ENCODE measurements around the gene PPP1CC. TPM values are rescaled to one million over a fixed set of nuclear protein-coding genes. Genes with fewer than 3 reads are reported as not detected.
A peak's percentile ranks its signal among the peaks of the same experiment; 100 is the strongest.

PPP1CC gene
- total RNA-seq, 2 experiments from 2014 or later, result 146 to 264 TPM

- Histone ChIP-seq H3K36me3 (ENCODE audit: insufficient read depth, low read length) (no peaks in the 10 kb centered on the region), H3K9me3 (ENCODE audit: low read length) (peaks cover 8% of the 10 kb centered on the region), H3K4me3 (ENCODE audit: low read depth, low read length, poor library complexity, severe bottlenecking) (peak overlapping the region; percentile 39), H2AFZ (ENCODE audit: low read length) (peak overlapping the region; percentile 67; the same call in 1 of the 2 replicates), H4K20me1 (ENCODE audit: insufficient read depth, low read length) (no peaks in the 10 kb centered on the region), H3K4me2 (ENCODE audit: low read length) (peak overlapping the region; percentile 68), H3K79me2 (ENCODE audit: insufficient read depth, low read depth, low read length) (no peaks in the 10 kb centered on the region), H3K27ac (ENCODE audit: low read depth, low read length, poor library complexity, severe bottlenecking) (peak overlapping the region; percentile 90), H3K4me1 (ENCODE audit: insufficient read depth, low read length, poor library complexity, severe bottlenecking) (peaks cover 71% of the 10 kb centered on the region), H3K9me2 (ENCODE audit: insufficient read depth, low read length) (no peaks in the 10 kb centered on the region)
- intact Hi-C loops (cut with micrococcal nuclease; ENCODE audit: unreplicated experiment), result no loop called here
- ChIA-PET CTCF (ENCODE audit: unreplicated experiment) (interaction anchor here (0.6 kb wide), 1 partner anchor 1892 kb away, joined by 3 read pairs; no protein-coding TSS in a partner anchor), POLR2A (interaction anchor here (0.7 to 1.4 kb wide), 6 partner anchors 8 to 676 kb away, joined by 3 to 7 read pairs (median 4); no protein-coding TSS in a partner anchor)
- no peak for TF ChIP-seq EZH2phosphoT487 (IDR thresholded peaks at IDR 0.05; ENCODE audit: borderline replicate concordance, low read depth, low read length)
- TF ChIP-seq, protein P1, sequence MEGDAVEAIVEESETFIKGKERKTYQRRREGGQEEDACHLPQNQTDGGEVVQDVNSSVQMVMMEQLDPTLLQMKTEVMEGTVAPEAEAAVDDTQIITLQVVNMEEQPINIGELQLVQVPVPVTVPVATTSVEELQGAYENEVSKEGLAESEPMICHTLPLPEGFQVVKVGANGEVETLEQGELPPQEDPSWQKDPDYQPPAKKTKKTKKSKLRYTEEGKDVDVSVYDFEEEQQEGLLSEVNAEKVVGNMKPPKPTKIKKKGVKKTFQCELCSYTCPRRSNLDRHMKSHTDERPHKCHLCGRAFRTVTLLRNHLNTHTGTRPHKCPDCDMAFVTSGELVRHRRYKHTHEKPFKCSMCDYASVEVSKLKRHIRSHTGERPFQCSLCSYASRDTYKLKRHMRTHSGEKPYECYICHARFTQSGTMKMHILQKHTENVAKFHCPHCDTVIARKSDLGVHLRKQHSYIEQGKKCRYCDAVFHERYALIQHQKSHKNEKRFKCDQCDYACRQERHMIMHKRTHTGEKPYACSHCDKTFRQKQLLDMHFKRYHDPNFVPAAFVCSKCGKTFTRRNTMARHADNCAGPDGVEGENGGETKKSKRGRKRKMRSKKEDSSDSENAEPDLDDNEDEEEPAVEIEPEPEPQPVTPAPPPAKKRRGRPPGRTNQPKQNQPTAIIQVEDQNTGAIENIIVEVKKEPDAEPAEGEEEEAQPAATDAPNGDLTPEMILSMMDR (conservative IDR thresholded peaks at IDR 0.05; ENCODE audit: low read length), result no peak
- DNase-seq (ENCODE audit: low spot score), result no peak
- BruUV-seq (replicated peaks), result no TSS peak
Measured at GRCh38 chr12:110775997-110776396, 33.3 kb upstream of the PPP1CC start.

GRCh38 chr12:110774824-110775223, 32.1 kb upstream of the PPP1CC start:
- no peak for DNase-seq (ENCODE audit: low spot score)
- Histone ChIP-seq H3K27ac (ENCODE audit: low read depth, low read length, poor library complexity, severe bottlenecking) (peak overlapping the region; percentile 90), H3K79me2 (ENCODE audit: insufficient read depth, low read depth, low read length) (no peaks in the 10 kb centered on the region), H3K9me2 (ENCODE audit: insufficient read depth, low read length) (no peaks in the 10 kb centered on the region), H3K36me3 (ENCODE audit: insufficient read depth, low read length) (no peaks in the 10 kb centered on the region), H3K4me3 (ENCODE audit: low read depth, low read length, poor library complexity, severe bottlenecking) (no peak overlapping the region), H4K20me1 (ENCODE audit: insufficient read depth, low read length) (no peaks in the 10 kb centered on the region), H3K9me3 (ENCODE audit: low read length) (peaks cover 10% of the 10 kb centered on the region), H2AFZ (ENCODE audit: low read length) (no peak overlapping the region), H3K4me1 (ENCODE audit: insufficient read depth, low read length, poor library complexity, severe bottlenecking) (peaks cover 59% of the 10 kb centered on the region), H3K4me2 (ENCODE audit: low read length) (no peak overlapping the region)
- POLR2A ChIA-PET, result interaction anchor here (0.6 to 0.9 kb wide), 2 partner anchors 11 to 307 kb away, joined by 3 to 4 read pairs; partner anchors contain the start of gene GPN3
- BruUV-seq (replicated peaks), result no TSS peak
- TF ChIP-seq, protein P1 (conservative IDR thresholded peaks at IDR 0.05; ENCODE audit: low read length), result no peak
- no peak for TF ChIP-seq EZH2phosphoT487 (IDR thresholded peaks at IDR 0.05; ENCODE audit: borderline replicate concordance, low read depth, low read length)
- intact Hi-C loops (cut with micrococcal nuclease; ENCODE audit: unreplicated experiment), result no loop called here
- CTCF ChIA-PET (ENCODE audit: unreplicated experiment), result no interaction called here

DNA sequence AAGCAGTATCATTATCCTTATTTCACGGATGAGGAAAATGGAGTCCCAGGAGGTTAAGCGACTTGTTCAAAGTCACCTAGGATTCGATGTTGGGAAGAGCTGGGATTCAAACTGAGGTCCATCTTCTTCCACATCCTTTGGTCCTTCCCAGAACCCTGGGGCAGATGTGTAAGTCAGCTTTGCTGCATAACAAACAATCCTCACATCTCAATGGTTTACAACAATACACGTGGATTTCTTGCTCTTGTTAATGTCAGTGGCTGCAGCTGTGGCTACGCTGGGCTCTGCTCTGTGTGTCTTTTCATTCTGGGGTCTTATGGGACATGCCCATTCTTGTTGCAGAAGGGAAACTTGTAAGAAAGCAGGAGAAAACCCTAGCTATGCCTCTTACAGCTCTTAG, 26.3 kb upstream of the PPP1CC start:
- no peaks in the 10 kb centered on the region for H3K9me2 ChIP-seq (ENCODE audit: insufficient read depth, low read length)
- peaks cover 15% of the 10 kb centered on the region for H3K9me3 ChIP-seq (ENCODE audit: low read length)
- H3K4me3 ChIP-seq (ENCODE audit: low read depth, low read length, poor library complexity, severe bottlenecking), result no peak overlapping the region
- no peak overlapping the region for H3K27ac ChIP-seq (ENCODE audit: low read depth, low read length, poor library complexity, severe bottlenecking)
- no peaks in the 10 kb centered on the region for H3K79me2 ChIP-seq (ENCODE audit: insufficient read depth, low read depth, low read length)
- H3K4me2 ChIP-seq (ENCODE audit: low read length), result no peak overlapping the region
- no peak overlapping the region for H2AFZ ChIP-seq (ENCODE audit: low read length)
- no peak for DNase-seq (ENCODE audit: low spot score)
- H3K4me1 ChIP-seq (ENCODE audit: insufficient read depth, low read length, poor library complexity, severe bottlenecking), result peaks cover 30% of the 10 kb centered on the region
- TF ChIP-seq EZH2phosphoT487 (IDR thresholded peaks at IDR 0.05; ENCODE audit: borderline replicate concordance, low read depth, low read length), result no peak
- TF ChIP-seq, protein P1 (conservative IDR thresholded peaks at IDR 0.05; ENCODE audit: low read length), result no peak
- intact Hi-C loops (cut with micrococcal nuclease; ENCODE audit: unreplicated experiment), result no loop called here
- no peaks in the 10 kb centered on the region for H4K20me1 ChIP-seq (ENCODE audit: insufficient read depth, low read length)
- POLR2A ChIA-PET, result interaction anchor here (1.0 to 1.6 kb wide), 3 partner anchors 10 to 26 kb away, joined by 4 to 6 read pairs (median 5); partner anchors contain the start of gene PPP1CC
- CTCF ChIA-PET (ENCODE audit: unreplicated experiment), result no interaction called here
- no peaks in the 10 kb centered on the region for H3K36me3 ChIP-seq (ENCODE audit: insufficient read depth, low read length)
- no TSS peak for BruUV-seq (replicated peaks)

Measured in OCI-LY7 (cell line).